Measurements from ENCODE around the gene TMLHE. TPM values are rescaled to one million over a fixed set of nuclear protein-coding genes. Genes with fewer than 3 reads are reported as not detected.
"Not testable (repeated sequence)": the region's sequence is repeated elsewhere in the genome, so short reads cannot be mapped to it uniquely, and the experiment has no call there.

TMLHE gene
- total RNA-seq, 2 experiments from 2014 or later = 11.1 to 11.9 TPM

DNA sequence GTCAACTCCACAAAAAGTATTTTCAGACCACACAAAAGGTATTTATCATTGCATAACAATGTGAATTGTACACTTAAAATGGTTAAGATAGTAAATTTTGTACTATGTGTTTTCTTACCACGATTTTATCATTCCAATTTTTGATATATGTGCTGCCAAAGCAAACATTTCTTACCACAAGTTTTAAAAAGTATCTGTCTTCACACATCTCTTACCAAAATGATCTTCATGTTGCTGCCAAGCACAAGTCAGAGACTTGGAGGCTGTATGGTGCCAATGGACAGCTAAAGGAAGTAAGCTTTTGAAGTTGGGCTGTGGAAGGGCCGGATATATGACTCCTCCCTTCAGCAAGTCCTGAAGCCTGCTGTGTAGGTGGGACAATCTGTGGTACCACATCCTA, 67.9 kb downstream of the TMLHE start:
- TF ChIP-seq, protein P1, sequence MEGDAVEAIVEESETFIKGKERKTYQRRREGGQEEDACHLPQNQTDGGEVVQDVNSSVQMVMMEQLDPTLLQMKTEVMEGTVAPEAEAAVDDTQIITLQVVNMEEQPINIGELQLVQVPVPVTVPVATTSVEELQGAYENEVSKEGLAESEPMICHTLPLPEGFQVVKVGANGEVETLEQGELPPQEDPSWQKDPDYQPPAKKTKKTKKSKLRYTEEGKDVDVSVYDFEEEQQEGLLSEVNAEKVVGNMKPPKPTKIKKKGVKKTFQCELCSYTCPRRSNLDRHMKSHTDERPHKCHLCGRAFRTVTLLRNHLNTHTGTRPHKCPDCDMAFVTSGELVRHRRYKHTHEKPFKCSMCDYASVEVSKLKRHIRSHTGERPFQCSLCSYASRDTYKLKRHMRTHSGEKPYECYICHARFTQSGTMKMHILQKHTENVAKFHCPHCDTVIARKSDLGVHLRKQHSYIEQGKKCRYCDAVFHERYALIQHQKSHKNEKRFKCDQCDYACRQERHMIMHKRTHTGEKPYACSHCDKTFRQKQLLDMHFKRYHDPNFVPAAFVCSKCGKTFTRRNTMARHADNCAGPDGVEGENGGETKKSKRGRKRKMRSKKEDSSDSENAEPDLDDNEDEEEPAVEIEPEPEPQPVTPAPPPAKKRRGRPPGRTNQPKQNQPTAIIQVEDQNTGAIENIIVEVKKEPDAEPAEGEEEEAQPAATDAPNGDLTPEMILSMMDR (IDR thresholded peaks at IDR 0.05) = no peak
- ATAC-seq (no peak), DNase-seq (no peak)
- H3K27ac Mint-ChIP-seq = no peak overlapping the region
- peaks cover 39% of the 10 kb centered on the region for H3K36me3 Mint-ChIP-seq (ENCODE audit: low read depth)
- POLR2A ChIA-PET = no interaction called here
- CTCF ChIA-PET = no interaction called here
- peaks cover 10% of the 10 kb centered on the region for H3K9me3 Mint-ChIP-seq
- no peaks in the 10 kb centered on the region for H3K27me3 Mint-ChIP-seq
- H3K4me1 Mint-ChIP-seq (ENCODE audit: low read depth) = no peaks in the 10 kb centered on the region
- intact Hi-C loops (cut with micrococcal nuclease) = no loop called here
- H3K4me3 Mint-ChIP-seq = no peak overlapping the region

DNA sequence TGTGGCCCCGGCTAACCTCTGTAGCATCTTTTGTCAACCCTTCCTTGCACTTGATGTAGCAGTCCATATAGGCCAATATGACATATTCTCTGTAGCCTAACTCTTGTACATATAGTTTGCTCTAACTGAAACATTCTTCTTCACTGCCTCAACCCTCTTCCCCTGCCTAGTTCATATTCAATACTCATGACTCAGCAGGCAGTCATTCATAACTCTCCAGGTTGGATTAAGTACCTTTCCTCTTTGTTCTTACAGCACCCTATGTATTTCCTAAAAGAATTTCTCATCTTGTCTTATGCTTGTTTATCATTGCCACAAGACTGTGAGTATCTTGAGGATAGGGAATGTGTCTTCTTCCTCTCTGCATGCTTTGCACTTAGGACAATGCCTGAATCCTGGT, 76.9 kb downstream of the TMLHE start:
- Mint-ChIP-seq H3K9me3 (no peaks in the 10 kb centered on the region), H3K36me3 (ENCODE audit: low read depth) (peaks cover 16% of the 10 kb centered on the region), H3K27me3 (no peaks in the 10 kb centered on the region), H3K4me3 (no peak overlapping the region), H3K4me1 (ENCODE audit: low read depth) (no peaks in the 10 kb centered on the region), H3K27ac (no peak overlapping the region)
- intact Hi-C loops (cut with micrococcal nuclease) = no loop called here
- no peak for DNase-seq
- ChIA-PET POLR2A (no interaction called here), CTCF (no interaction called here)
- TF ChIP-seq, protein P1 (IDR thresholded peaks at IDR 0.05) = no peak
- no peak for ATAC-seq

DNA sequence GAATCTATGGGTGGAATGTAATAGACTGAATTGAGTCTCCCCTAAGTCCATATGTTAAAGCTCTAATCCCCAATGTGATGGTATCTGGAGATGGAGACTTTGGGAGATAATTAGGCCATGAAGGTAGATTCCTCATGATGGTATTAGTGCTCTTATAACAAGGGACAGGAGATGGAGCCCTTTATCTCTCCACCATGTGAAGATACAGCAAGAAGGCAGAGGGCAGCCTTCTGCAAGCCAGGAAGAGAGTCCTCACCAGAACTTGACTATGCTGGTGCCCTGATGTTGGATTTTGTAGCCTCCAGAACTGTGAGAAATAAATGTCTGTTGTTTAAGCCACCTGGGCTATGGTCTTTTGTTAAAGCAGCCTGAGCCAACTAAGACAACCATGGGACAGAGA, 78.0 kb downstream of the TMLHE start:
- H3K27ac Mint-ChIP-seq = no peak overlapping the region
- no peaks in the 10 kb centered on the region for H3K4me1 Mint-ChIP-seq (ENCODE audit: low read depth)
- TF ChIP-seq, protein P1 (IDR thresholded peaks at IDR 0.05) = no peak
- ATAC-seq (no peak), DNase-seq (peak; percentile 1)
- CTCF ChIA-PET = no interaction called here
- no peak overlapping the region for H3K4me3 Mint-ChIP-seq
- intact Hi-C loops (cut with micrococcal nuclease) = no loop called here
- H3K27me3 Mint-ChIP-seq = no peaks in the 10 kb centered on the region
- peaks cover 20% of the 10 kb centered on the region for H3K36me3 Mint-ChIP-seq (ENCODE audit: low read depth)
- POLR2A ChIA-PET = no interaction called here
- H3K9me3 Mint-ChIP-seq = no peaks in the 10 kb centered on the region

DNA sequence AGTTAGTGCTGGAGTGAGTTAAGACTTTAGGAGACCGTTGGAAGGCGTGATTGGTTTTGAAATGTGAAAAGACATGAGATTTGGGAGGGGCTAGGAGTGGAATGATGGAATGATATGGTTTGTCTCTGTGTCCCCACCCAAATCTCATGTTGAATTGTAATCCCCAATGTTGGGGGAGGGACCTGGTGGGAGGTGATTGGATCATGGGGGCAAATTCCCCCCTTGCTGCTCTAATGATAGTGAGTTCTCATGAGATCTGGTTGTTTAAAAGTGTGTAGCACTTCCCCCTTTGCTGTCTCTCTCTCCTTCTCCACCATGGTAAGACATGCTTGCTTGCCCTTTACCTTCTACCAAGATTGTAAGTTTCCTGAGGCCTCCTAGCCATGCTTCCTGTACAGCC, 85.7 kb downstream of the TMLHE start:
- DNase-seq; POLR2A ChIA-PET; H3K4me3 Mint-ChIP-seq; intact Hi-C loops (cut with micrococcal nuclease); H3K4me1 Mint-ChIP-seq (ENCODE audit: low read depth); ATAC-seq; CTCF ChIA-PET; H3K27ac Mint-ChIP-seq; H3K27me3 Mint-ChIP-seq: not testable (repeated sequence)
- Mint-ChIP-seq H3K36me3 (ENCODE audit: low read depth) (peaks cover 53% of the 10 kb centered on the region), H3K9me3 (peaks cover 11% of the 10 kb centered on the region)

DNA sequence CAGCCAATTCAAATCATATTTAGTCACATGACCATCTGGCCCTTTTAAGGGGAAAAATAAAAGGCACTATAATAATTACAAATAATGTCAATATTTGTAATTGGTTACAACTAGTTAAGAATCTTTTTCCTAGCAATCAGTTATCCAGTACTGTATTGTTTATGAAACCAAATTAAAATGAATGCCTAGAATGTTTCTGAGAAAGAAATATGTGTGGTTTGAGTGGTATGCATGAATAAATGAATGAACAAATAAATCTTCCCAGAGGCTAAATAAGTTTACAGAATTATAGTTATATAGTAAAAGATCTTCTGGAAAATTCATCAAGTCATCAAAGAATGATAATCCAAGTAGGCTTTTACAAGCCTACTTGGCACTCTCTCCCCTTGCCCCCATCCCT, 98.5 kb downstream of the TMLHE start:
- Mint-ChIP-seq H3K27me3 (no peaks in the 10 kb centered on the region), H3K27ac (no peak overlapping the region), H3K9me3 (no peaks in the 10 kb centered on the region), H3K4me3 (no peak overlapping the region), H3K36me3 (ENCODE audit: low read depth) (peaks cover 23% of the 10 kb centered on the region), H3K4me1 (ENCODE audit: low read depth) (no peaks in the 10 kb centered on the region)
- ChIA-PET CTCF (no interaction called here), POLR2A (no interaction called here)
- no peak for ATAC-seq
- DNase-seq = no peak
- TF ChIP-seq, protein P1 (IDR thresholded peaks at IDR 0.05) = no peak
- intact Hi-C loops (cut with micrococcal nuclease) = no loop called here

DNA sequence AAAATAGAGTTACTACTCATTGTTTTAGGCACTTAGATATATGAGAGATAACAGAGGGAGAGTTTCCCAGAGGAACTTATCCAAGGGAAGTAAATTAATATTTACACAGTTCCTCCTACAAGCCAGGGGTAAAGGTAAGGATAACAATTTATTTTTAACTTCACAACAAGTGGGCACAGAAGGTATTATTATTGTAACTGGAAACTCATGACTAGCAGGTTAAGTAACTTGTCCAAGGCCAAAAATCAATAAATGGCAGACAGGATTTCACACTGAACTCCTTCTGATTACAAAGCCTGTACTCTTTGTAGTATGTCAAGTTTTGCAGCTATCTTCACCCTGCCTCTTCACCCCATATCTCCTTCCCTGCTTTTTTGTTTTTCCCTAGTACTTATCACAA, 107.5 kb downstream of the TMLHE start:
- H3K4me3 Mint-ChIP-seq = no peak overlapping the region

DNA sequence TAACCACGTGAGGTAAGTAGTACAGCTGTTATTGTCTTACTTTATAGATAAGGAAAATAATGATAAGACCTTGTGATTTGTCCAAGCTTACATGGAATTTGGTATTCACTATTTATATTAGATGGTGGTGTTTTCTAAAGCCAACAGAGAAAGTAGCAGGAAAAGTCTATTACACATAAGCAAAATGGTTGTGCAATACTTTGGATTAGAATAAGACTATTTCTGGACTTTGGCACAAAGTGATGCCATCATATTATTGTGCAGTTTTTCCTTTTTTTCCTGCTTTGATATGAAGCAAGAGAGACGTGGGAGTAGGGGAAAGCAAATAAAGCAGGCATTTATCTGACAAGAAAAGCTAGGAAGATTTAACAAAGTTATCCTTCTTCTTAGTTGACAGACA, 117.6 kb downstream of the TMLHE start:
- H3K27me3 Mint-ChIP-seq; CTCF ChIA-PET; DNase-seq; H3K27ac Mint-ChIP-seq; intact Hi-C loops (cut with micrococcal nuclease); POLR2A ChIA-PET; H3K4me1 Mint-ChIP-seq (ENCODE audit: low read depth); ATAC-seq; H3K4me3 Mint-ChIP-seq; H3K36me3 Mint-ChIP-seq (ENCODE audit: low read depth); H3K9me3 Mint-ChIP-seq: not testable (repeated sequence)

More for the DNA sequence above, 107.5 kb downstream of the TMLHE start:
- Mint-ChIP-seq H3K27ac (no peak overlapping the region), H3K9me3 (no peaks in the 10 kb centered on the region), H3K27me3 (no peaks in the 10 kb centered on the region), H3K4me1 (ENCODE audit: low read depth) (no peaks in the 10 kb centered on the region), H3K36me3 (ENCODE audit: low read depth) (peaks cover 10% of the 10 kb centered on the region)
- DNase-seq = no peak
- no peak for ATAC-seq
- ChIA-PET POLR2A (no interaction called here), CTCF (no interaction called here)
- intact Hi-C loops (cut with micrococcal nuclease) = no loop called here
- TF ChIP-seq, protein P1 (IDR thresholded peaks at IDR 0.05) = no peak

DNA sequence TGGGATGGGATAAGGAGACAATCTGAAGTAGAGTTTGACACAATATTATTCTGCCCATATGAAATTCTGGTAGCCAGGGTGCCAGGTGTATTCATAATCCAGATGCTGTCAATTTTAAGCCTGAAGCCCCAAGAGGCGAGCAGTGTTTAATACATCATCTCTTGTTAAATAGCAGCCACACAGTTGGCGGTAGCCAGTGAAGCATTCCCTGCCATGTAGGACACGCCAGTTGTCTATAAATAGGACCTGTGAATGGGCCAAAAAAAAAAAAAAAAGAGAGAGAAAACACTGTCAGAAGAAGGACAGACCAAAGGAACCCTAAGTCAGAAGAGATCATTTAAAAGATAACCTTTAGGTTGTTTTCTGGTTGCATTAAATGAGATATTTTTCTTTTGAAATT, 121.3 kb downstream of the TMLHE start:
- H3K27me3 Mint-ChIP-seq; CTCF ChIA-PET; H3K27ac Mint-ChIP-seq; ATAC-seq; H3K36me3 Mint-ChIP-seq (ENCODE audit: low read depth); intact Hi-C loops (cut with micrococcal nuclease); H3K4me3 Mint-ChIP-seq; POLR2A ChIA-PET; H3K4me1 Mint-ChIP-seq (ENCODE audit: low read depth); DNase-seq; H3K9me3 Mint-ChIP-seq: not testable (repeated sequence)
